ENCODE data around the gene RDX.
"Not testable (repeated sequence)": the region's sequence is repeated elsewhere in the genome, so short reads cannot be mapped to it uniquely, and the experiment has no call there.

RDX gene

GRCh38 chr11:110305169-110306018 lies 9.0 kb upstream of the RDX start:
- DNase-seq (ENCODE audit: low read depth in 2 of 2), result no peak

- no peak for DNase-seq (ENCODE audit: low read depth in 2 of 2)
Measured at GRCh38 chr11:110303414-110303826, 7.0 kb upstream of the RDX start.

DNA sequence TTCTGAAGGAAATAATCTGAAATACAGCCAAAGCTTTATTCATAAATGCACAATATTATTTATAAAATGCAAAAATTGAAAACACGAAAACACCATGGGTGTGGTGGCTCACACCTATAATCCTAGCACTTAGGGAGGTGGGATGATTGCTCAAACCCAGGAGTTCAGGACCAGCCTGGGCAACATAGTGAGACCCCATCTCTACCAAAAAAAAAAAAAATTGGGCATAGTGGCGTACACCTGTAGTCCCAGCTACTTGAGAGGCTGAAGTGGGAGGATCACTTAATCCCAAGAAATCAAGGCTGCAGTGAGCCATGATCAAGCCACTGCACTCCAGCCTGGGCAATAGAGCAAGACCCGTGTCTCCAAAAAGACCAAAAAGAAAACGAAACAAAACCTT lies 5.2 kb upstream of the RDX start:
- no peak for DNase-seq (ENCODE audit: low read depth in 2 of 2)

GRCh38 chr11:110301032-110301431 lies 4.6 kb upstream of the RDX start:
- no peak for DNase-seq (ENCODE audit: low read depth in 2 of 2)

GRCh38 chr11:110299006-110299785 lies 2.8 kb upstream of the RDX start:
- DNase-seq (ENCODE audit: low read depth in 2 of 2), result no peak

GRCh38 chr11:110298301-110298765 lies 1.9 kb upstream of the RDX start:
- DNase-seq (ENCODE audit: low read depth in 2 of 2), result no peak

GRCh38 chr11:110297726-110298300 lies 1.4 kb upstream of the RDX start:
- no peak for DNase-seq (ENCODE audit: low read depth in 2 of 2)

GRCh38 chr11:110297076-110297725 lies 787 bp upstream of the RDX start:
- no peak for DNase-seq (ENCODE audit: low read depth in 2 of 2)

- DNase-seq (ENCODE audit: low read depth in 2 of 2), result peak; percentile 11 to 16
Measured at GRCh38 chr11:110295531-110296225, 736 bp downstream of the RDX start.

DNA sequence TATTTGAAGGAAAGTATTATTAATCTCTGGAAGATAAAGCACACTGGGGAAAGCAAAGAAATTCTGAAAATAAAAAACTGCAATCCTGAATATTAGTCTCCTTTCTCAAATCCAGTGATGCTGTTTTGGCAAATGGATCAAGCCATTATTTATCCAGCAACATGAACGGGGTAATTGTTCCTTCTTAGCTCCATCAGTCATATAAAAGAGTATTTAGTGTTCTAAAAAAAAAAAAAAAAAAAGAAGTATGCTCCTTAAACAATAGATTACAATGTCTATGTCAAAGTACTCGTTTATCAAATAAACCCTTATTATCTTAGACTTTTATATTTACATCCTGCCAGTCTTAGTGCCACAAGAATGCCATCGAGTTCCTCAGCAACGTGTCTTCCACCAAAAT lies 1.3 kb downstream of the RDX start:
- DNase-seq (ENCODE audit: low read depth in 2 of 2), result no peak

- no peak for DNase-seq (ENCODE audit: low read depth in 2 of 2)
Measured at GRCh38 chr11:110294509-110294908, 1.9 kb downstream of the RDX start.

GRCh38 chr11:110293389-110293788 lies 3.0 kb downstream of the RDX start:
- DNase-seq (ENCODE audit: low read depth in 2 of 2), result no peak

DNA sequence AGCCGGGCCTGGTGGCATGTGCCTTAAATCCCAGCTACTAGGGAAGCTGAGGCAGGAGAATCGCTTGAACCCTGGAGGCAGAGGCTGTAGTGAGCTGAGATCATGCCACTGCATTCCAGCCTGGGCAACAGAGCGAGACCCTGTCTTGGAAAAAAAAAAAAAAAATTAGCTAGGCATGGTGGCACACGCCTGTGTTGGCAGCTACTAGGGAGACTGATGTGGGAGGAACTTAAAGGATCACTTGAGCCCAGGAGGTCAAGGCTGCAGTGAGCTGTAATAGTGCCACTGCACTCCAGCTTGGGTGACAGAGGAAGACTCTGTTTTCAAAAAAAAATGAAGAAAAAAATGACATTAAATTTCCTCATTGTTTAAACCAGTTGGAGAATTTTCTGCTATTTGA lies 4.3 kb downstream of the RDX start:
- not testable (repeated sequence) for DNase-seq (ENCODE audit: low read depth in 2 of 2)

DNA sequence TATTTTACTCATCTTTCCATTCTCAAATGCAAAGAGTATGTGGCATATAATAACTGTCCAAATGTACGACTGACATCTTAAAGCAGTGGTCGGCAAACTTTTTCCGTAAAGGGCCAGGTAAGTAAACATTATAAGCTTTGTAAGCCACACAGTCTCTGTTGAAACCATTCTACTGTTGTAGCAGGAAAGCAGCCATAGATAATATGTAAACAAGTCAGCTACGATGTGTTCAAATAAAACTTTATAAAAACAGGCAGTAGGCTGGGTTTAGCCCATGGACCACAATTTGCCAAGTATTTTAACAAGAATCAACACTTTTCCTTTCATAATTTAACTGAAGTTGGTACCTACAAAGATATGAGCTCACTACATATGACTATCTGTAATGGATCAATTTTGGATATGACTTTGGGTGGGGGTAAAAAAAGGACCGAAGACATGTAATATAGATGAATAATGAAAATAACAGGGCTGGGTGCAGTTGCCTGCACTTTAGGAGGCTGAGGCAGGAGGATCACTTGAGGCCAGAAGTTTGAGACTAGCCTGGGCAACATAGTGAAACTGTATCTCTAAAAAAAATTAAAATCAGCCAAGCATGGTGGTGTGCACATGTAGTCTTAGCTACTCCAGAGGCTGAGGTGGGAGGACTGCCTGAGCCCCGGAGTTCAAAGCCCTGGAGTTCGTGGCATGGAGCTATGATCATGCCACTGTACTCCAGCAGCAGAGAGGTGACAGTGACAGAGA lies 5.7 kb downstream of the RDX start:
- no peak for DNase-seq (ENCODE audit: low read depth in 2 of 2)

DNA sequence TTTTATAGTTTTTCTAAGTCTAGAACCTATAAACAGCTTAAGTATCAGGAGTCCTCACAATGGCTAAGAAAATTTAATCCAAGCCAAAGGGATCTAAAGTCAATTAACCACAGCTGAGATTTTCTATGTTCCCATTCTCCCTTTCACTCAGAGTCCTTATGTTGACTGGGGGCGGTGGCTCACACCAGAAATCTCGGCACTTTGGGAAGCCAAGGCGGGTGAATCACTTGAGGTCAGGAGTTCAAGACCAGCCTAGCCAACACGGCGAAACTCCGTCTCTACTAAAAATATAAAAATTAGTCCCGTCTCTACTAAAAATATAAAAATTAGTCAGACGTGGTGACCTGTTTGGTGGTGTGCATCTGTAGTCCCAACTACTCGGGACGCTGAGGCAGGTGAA lies 6.9 kb downstream of the RDX start:
- no peak for DNase-seq (ENCODE audit: low read depth in 2 of 2)

GRCh38 chr11:110287537-110287936 lies 8.9 kb downstream of the RDX start:
- DNase-seq (ENCODE audit: low read depth in 2 of 2), result no peak

- DNase-seq (ENCODE audit: low read depth in 2 of 2), result no peak
Measured at GRCh38 chr11:110286298-110287040, 9.9 kb downstream of the RDX start.

DNA sequence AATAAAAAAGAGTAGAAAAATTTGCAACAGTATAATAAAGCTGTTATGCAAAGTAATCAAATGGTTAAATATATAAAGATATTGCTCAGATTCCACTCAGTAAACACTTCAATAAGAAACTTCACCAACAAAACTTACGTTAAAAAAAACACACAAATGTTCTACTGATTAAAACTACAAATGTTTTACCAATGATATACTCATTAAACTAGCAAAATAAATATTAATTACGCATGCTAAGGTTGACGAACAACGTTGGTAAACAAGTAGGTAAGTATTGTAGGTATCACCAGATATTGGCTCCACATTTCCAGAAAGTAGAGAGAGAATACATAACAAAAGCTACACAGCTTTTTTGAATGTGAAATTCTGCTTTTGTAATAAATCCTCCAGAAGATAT lies 12.6 kb downstream of the RDX start:
- DNase-seq (ENCODE audit: low read depth in 2 of 2), result no peak

GRCh38 chr11:110280595-110280994 lies 15.8 kb downstream of the RDX start:
- not testable (repeated sequence) for DNase-seq (ENCODE audit: low read depth in 2 of 2)

DNA sequence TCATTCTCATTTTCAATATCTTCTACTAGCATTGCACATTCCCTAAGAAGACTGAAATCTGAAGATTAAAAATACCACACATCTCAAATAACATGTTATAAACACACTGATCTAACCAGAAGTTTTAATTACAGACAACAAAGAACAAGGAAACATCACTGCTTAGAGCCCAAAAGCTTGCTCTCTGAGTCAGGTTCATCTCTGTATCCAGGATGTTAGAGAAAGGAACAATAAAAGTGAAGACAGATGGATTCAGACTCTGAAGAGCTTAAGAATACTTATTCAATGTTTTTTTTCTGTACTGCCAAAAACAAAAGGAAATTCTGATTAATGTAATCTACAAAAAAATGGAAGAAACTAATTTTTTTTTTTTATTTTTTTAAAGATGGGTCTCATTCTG lies 16.5 kb downstream of the RDX start:
- no peak for DNase-seq (ENCODE audit: low read depth in 2 of 2)
